Measurements from ENCODE around the gene TMEM135. TPM values are rescaled to one million over a fixed set of nuclear protein-coding genes. Genes with fewer than 3 reads are reported as not detected.
"Not testable (repeated sequence)": the region's sequence is repeated elsewhere in the genome, so short reads cannot be mapped to it uniquely, and the experiment has no call there.

TMEM135 gene
- total RNA-seq, 6 experiments from 2014 or later, result 12.2 to 27.9 (median 18.8) TPM

DNA sequence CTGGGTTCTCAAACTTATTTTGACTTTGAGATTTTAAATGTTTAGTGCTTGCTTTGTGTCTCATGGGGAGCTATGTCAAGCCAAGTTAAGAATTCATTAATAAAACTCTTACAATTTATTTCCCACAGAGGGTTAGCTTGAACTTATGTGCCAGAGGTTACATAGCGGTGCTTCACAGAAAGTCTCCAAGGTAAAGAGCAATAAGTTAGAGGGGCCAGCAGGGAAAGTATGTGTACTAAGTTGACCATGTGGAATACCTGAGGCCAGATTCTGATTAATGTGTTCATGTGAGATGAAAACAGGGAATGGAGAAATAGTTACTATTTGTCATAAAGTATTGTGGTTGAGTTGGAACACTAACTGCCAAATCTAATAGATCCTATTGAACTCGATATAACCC is 149.3 kb downstream of the TMEM135 start:
- Histone ChIP-seq H3K9me3 (no peaks in the 10 kb centered on the region), H3K36me3 (no peaks in the 10 kb centered on the region), H3K27me3 (no peaks in the 10 kb centered on the region), H3K4me1 (no peaks in the 10 kb centered on the region), H3K4me3 (no peak overlapping the region), H3K27ac (no peak overlapping the region)
- DNase-seq, result no peak
- 66% methylated on average over 2 of the region's 2 CpGs for WGBS (ENCODE audit: insufficient coverage, low coverage, low lambda C conversion rate, missing lambda C conversion rate)
- TF ChIP-seq, protein P1, sequence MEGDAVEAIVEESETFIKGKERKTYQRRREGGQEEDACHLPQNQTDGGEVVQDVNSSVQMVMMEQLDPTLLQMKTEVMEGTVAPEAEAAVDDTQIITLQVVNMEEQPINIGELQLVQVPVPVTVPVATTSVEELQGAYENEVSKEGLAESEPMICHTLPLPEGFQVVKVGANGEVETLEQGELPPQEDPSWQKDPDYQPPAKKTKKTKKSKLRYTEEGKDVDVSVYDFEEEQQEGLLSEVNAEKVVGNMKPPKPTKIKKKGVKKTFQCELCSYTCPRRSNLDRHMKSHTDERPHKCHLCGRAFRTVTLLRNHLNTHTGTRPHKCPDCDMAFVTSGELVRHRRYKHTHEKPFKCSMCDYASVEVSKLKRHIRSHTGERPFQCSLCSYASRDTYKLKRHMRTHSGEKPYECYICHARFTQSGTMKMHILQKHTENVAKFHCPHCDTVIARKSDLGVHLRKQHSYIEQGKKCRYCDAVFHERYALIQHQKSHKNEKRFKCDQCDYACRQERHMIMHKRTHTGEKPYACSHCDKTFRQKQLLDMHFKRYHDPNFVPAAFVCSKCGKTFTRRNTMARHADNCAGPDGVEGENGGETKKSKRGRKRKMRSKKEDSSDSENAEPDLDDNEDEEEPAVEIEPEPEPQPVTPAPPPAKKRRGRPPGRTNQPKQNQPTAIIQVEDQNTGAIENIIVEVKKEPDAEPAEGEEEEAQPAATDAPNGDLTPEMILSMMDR (IDR thresholded peaks at IDR 0.05), result no peak
- TF ChIP-seq POLR2A (IDR thresholded peaks at IDR 0.05), result no peak
- no peak for ATAC-seq
- intact Hi-C loops (cut with DNase I), result no loop called here

DNA sequence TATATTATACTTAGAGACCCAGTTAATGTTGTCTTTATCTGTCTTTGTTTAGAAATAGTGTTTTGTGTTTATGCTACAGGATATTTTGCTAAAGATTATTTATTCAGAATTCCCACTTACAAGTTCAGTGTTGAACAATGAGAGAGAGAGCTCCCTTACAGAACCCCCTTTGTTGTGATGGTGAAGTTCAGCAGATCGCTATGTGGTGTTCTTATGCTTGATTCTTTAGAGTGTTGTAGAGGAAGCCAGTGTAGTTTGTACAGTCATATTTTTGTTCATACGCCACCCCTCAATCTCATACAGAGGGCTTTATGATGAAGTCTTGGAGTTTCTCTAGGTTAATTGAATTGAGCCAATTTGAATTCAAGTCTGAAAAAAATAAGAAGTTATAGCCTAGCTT is 150.2 kb downstream of the TMEM135 start:
- 100% methylated on average over 2 of the region's 2 CpGs for WGBS (ENCODE audit: insufficient coverage, low coverage, low lambda C conversion rate, missing lambda C conversion rate)
- H3K27me3 ChIP-seq, result no peaks in the 10 kb centered on the region
- DNase-seq (no peak), ATAC-seq (no peak)
- no peak overlapping the region for H3K27ac ChIP-seq
- TF ChIP-seq POLR2A (IDR thresholded peaks at IDR 0.05), result no peak
- TF ChIP-seq, protein P1 (IDR thresholded peaks at IDR 0.05), result no peak
- no peaks in the 10 kb centered on the region for H3K4me1 ChIP-seq
- H3K4me3 ChIP-seq, result no peak overlapping the region
- intact Hi-C loops (cut with DNase I), result no loop called here
- no peaks in the 10 kb centered on the region for H3K36me3 ChIP-seq
- H3K9me3 ChIP-seq, result no peaks in the 10 kb centered on the region

DNA sequence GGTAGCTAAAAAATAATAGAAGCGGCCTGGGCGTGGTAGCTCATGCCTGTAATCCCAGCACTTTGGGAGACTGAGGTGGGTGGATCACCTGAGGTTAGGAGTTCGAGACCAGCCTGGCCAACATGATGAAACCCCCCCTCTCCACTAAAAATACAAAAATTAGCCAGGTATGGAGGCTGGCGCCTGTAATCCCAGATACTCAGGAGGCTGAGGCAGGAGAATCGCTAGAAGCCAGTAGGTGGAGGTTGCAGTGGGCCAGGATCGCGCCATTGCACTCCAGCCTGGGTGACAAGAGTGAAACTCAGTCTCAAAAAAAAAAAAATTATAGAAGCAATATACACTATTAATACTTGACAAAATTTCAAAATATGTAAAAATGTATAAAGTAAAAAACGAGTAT is 150.7 kb downstream of the TMEM135 start:
- ATAC-seq; intact Hi-C loops (cut with DNase I): not testable (repeated sequence)
- whole genome bisulfite sequencing (ENCODE audit: insufficient coverage, low coverage, low lambda C conversion rate, missing lambda C conversion rate), result 92% methylated on average over 8 of the region's 8 CpGs

GRCh38 chr11:87188921-87189320 is 151.2 kb downstream of the TMEM135 start:
- intact Hi-C loops (cut with DNase I); H3K27me3 ChIP-seq; ATAC-seq; DNase-seq; H3K27ac ChIP-seq; H3K4me1 ChIP-seq; H3K9me3 ChIP-seq; H3K4me3 ChIP-seq; H3K36me3 ChIP-seq: not testable (repeated sequence)
- WGBS (ENCODE audit: insufficient coverage, low coverage, low lambda C conversion rate, missing lambda C conversion rate), result 94% methylated on average over 3 of the region's 3 CpGs

More for the DNA sequence above, 150.7 kb downstream of the TMEM135 start:
- H3K27ac ChIP-seq, H3K27me3 ChIP-seq, H3K4me1 ChIP-seq, DNase-seq, H3K36me3 ChIP-seq, H3K4me3 ChIP-seq, H3K9me3 ChIP-seq: not testable (repeated sequence)

DNA sequence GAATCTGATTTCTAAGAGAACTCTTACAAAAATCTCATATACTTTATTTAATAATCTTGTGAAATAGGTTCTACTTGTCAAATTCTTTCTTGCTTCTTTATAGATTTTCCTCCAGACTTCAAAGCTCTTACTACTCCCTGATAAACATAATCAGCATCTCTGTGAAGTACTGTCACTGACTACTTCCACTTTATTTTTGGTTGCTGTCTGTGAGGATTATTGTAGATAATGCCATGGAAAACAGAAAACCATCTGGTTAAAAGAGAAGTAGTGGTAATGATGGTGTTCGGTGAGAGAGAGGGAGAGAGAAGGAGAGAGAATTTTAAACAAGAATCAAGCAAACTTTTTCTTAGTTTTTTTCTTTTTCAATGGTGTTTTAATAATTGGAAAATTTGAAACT is 152.3 kb downstream of the TMEM135 start:
- intact Hi-C loops (cut with DNase I), result no loop called here
- no peak for ATAC-seq
- no peak for DNase-seq
- Histone ChIP-seq H3K4me1 (no peaks in the 10 kb centered on the region), H3K36me3 (no peaks in the 10 kb centered on the region), H3K9me3 (no peaks in the 10 kb centered on the region), H3K4me3 (no peak overlapping the region), H3K27me3 (no peaks in the 10 kb centered on the region), H3K27ac (no peak overlapping the region)
- WGBS (ENCODE audit: insufficient coverage, low coverage, low lambda C conversion rate, missing lambda C conversion rate), result 81% methylated on average over 1 of the region's 1 CpG
- TF ChIP-seq, protein P1 (IDR thresholded peaks at IDR 0.05), result no peak
- no peak for TF ChIP-seq POLR2A (IDR thresholded peaks at IDR 0.05)

All from right lobe of liver (tissue), 6 donors.